Tibial nerve (tissue), 4 donors: Measurements from ENCODE around the gene ZFTA. TPM values are rescaled to one million over a fixed set of nuclear protein-coding genes. Genes with fewer than 3 reads are reported as not detected.

Source experiments
- DNase-seq, 2 donors: peaks; one replicate each; pipeline ENCODE4 v3.0.0-alpha.2; 2019; ENCODE audit warnings: low spot score in 2 of 2
- H3K27ac ChIP-seq, 4 donors: fragments of 200-600 bp; sonication (generic) in 3 of 4; one replicate each; pipeline ENCODE4 v1.5.1; 2017 to 2019; ENCODE audit warnings: mild to moderate bottlenecking in 1 of 4
- H3K27me3 ChIP-seq, 2 donors: fragments of 200-600 bp; sonication (generic) in 1 of 2; one replicate each; pipeline versions ENCODE4 v1.5.1 to v1.6.0; 2017 to 2019
- H3K36me3 ChIP-seq, 3 donors: fragments of 200-600 bp; sonication (generic); one replicate each; pipeline ENCODE4 v1.5.1; 2018 to 2019
- H3K4me1 ChIP-seq, 4 donors: fragments of 200-600 bp; sonication (generic) in 3 of 4; one replicate each; pipeline ENCODE4 v1.5.1; 2017 to 2019
- H3K4me3 ChIP-seq, 4 donors: fragments of 200-600 bp; sonication (generic) in 3 of 4; one replicate each; pipeline ENCODE4 v1.5.1; 2017 to 2019; ENCODE audit warnings: mild to moderate bottlenecking in 1 of 4, moderate library complexity in 1 of 4
- H3K9me3 ChIP-seq, 4 donors: fragments of 200-600 bp; sonication (generic) in 3 of 4; one replicate each; pipeline ENCODE4 v1.5.1; 2017 to 2019
- EP300 ChIP-seq, 2 donors: sonication (generic); formaldehyde crosslinking; IDR thresholded peaks; one replicate each; pipeline ENCODE4 v1.6.1; 2017; ENCODE audit warnings: antibody characterized with exemption in 2 of 2, mild to moderate bottlenecking in 1 of 2
- POLR2A ChIP-seq, 2 donors: fragments of 450-650 bp; IDR thresholded peaks; one replicate each; pipeline ENCODE4 v1.6.1; 2017; ENCODE audit warnings: antibody characterized with exemption in 2 of 2, mild to moderate bottlenecking in 2 of 2, moderate library complexity in 2 of 2
- WGBS, 2 donors: methylation state at CpG; one replicate each; pipeline ENCODE4 v1.1.5; 2018; 5-methylcytosine and 5-hydroxymethylcytosine counted together
- total RNA-seq, 4 donors: library from RNA; depleted of rRNA; stranded (reverse); fragments of >200 nt; gene quantifications; one replicate each; pipeline ENCODE4 v1.1.0, GENCODE V29; 2016
- TF ChIP-seq, protein P1 (sequence below), 5 experiments: fragments of 200-600 bp in 3 of 5; fragments of 450-650 bp in 2 of 5; sonication (generic) in 3 of 5; IDR thresholded peaks; one replicate each; pipeline ENCODE4 v1.5.1; 2016 to 2019; ENCODE audit warnings: antibody characterized with exemption in 5 of 5, mild to moderate bottlenecking in 3 of 5, moderate library complexity in 2 of 5

Gene ZFTA
- total RNA-seq, 4 donors from 2014 or later: 19.4 to 25.1 (median 23.8) TPM

DNA sequence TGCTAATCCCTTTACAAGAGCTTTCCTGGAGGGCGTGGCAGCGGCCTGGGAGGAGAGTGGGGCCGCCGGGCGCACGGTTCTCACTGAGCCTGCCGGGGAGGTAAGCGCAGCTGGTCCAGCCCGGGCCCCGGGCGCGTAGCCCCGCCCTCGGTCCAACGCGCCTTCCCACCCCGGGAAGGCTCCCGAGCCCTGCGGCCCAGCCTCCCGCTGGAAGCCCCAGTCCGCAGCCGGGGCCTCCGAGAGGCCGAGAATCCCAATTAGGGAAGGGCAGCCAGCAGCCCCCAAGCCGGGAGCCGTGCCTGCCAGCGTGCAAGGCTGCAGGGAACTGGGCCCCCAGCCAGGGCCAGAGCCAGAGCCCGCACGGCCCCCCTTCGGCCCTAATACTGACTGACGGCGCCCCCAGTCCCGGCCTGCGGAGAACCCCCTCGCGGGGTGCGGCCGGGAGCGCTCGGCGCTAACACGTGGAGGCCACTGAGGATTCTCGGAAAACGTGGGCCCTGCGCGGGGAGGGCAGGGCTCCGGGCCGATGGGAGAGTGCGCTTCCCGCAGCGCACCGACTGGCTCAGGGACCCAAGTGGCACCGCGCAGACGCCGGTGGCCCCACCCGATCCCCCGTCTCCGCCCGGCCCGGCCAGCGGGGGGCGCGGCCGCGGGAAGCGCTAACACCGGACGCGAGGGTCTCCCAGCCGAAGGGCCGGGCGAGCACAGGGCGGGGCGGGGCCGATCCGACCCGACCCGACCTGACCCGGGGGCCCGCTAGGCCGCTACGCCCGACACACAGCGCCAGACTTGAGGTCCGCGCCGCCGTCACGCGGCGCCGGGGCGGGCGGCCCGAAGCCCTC lies 5.7 kb downstream of the ZFTA start:
- Histone ChIP-seq H3K36me3 (peaks cover 0 to 19% (median 0%) of the 10 kb centered on the region in 3 donors), H3K4me1 (peaks cover 0 to 58% (median 29%) of the 10 kb centered on the region in 4 donors), H3K27ac (peak overlapping the region; percentile 41 to 92 (median 70)), H3K4me3 (peak overlapping the region; percentile 42 to 56 (median 45)), H3K9me3 (no peaks in the 10 kb centered on the region), H3K27me3 (no peaks in the 10 kb centered on the region)
- DNase-seq: no peak
- 17 to 38% methylated on average over 10 to 59 of the region's 96 CpGs for WGBS, 2 donors
- TF ChIP-seq, protein P1, sequence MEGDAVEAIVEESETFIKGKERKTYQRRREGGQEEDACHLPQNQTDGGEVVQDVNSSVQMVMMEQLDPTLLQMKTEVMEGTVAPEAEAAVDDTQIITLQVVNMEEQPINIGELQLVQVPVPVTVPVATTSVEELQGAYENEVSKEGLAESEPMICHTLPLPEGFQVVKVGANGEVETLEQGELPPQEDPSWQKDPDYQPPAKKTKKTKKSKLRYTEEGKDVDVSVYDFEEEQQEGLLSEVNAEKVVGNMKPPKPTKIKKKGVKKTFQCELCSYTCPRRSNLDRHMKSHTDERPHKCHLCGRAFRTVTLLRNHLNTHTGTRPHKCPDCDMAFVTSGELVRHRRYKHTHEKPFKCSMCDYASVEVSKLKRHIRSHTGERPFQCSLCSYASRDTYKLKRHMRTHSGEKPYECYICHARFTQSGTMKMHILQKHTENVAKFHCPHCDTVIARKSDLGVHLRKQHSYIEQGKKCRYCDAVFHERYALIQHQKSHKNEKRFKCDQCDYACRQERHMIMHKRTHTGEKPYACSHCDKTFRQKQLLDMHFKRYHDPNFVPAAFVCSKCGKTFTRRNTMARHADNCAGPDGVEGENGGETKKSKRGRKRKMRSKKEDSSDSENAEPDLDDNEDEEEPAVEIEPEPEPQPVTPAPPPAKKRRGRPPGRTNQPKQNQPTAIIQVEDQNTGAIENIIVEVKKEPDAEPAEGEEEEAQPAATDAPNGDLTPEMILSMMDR (IDR thresholded peaks at IDR 0.05): peak in 3 of 5 experiments; percentile 18 to 55 (median 26)
- TF ChIP-seq POLR2A (IDR thresholded peaks at IDR 0.05): no peak

DNA sequence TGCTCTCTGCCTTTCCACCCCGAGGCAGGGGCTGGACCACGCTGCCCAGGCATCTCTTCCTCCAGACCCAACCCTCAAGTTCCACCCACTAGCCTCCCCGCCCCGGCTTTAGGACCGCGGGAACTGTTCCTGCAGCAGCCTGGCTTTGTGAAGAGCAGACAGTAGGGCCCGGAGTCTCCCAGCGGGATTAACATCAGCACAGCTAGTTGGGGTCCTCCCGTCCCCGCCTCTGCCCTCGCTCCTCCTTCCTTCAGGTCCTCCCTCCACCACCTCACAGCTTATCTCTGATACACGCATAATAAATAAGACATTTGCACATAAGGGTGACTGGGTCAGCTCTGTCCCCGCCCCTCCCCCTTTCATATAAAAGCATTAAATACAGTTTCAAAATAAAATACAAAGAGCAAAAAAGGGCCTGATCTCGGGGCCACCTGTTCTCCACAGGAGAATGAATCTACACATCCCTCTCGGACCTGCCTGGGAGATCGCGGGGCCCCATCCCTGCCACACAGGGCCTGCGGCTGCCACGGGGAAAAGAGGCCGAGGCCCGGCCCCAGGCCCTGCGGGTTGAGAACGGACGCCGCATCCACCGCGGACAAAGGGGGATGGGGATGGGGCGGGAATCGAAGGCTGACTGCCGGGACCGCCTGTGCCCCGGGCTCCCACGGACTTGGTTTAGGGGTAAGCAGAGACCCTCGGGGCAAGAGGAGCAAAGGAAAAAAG lies 6.5 kb downstream of the ZFTA start:
- H3K36me3 ChIP-seq: peaks cover 0 to 24% (median 0%) of the 10 kb centered on the region in 3 donors
- TF ChIP-seq POLR2A (IDR thresholded peaks at IDR 0.05) (no peak), EP300 (IDR thresholded peaks at IDR 0.05) (no peak)
- TF ChIP-seq, protein P1 (IDR thresholded peaks at IDR 0.05): no peak
- 55 to 61% methylated on average over 34 of the region's 34 CpGs for WGBS, 2 donors
- peak overlapping the region; percentile 42 to 56 (median 45) for H3K4me3 ChIP-seq
- H3K27ac ChIP-seq: peak overlapping the region in 3 of 4 donors; percentile 32 to 92 (median 41)
- H3K27me3 ChIP-seq: no peaks in the 10 kb centered on the region
- H3K4me1 ChIP-seq: peaks cover 0 to 55% (median 26%) of the 10 kb centered on the region in 4 donors
- H3K9me3 ChIP-seq: no peaks in the 10 kb centered on the region
- no peak for DNase-seq

DNA sequence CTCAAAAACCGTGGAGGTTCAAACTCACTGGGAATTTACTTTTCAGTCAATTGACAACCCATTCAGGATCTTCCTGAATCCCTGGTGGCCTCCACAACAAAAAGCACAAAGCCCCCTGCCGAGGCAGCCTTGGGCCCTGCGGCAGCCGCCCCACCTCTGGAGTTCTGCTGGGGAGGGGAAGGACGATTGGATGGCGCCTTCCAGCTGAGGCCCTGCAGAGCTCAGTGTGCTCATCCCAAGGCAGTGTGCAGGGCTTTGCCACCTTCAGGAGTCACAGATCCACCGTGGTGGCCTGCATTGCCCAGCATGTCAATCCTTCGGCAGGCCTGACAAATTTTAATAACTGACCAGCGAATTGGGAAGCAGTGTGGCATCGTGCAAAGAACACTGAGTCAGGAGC lies 7.4 kb downstream of the ZFTA start:
- 77 to 79% methylated on average over 10 of the region's 10 CpGs for WGBS, 2 donors
- Histone ChIP-seq H3K36me3 (peaks cover 0 to 33% (median 0%) of the 10 kb centered on the region in 3 donors), H3K4me1 (peaks cover 0 to 46% (median 19%) of the 10 kb centered on the region in 4 donors), H3K27me3 (no peaks in the 10 kb centered on the region), H3K4me3 (no peak overlapping the region), H3K27ac (no peak overlapping the region), H3K9me3 (no peaks in the 10 kb centered on the region)
- TF ChIP-seq POLR2A (IDR thresholded peaks at IDR 0.05) (no peak), EP300 (IDR thresholded peaks at IDR 0.05) (no peak)
- TF ChIP-seq, protein P1 (IDR thresholded peaks at IDR 0.05): no peak
- DNase-seq: no peak

DNA sequence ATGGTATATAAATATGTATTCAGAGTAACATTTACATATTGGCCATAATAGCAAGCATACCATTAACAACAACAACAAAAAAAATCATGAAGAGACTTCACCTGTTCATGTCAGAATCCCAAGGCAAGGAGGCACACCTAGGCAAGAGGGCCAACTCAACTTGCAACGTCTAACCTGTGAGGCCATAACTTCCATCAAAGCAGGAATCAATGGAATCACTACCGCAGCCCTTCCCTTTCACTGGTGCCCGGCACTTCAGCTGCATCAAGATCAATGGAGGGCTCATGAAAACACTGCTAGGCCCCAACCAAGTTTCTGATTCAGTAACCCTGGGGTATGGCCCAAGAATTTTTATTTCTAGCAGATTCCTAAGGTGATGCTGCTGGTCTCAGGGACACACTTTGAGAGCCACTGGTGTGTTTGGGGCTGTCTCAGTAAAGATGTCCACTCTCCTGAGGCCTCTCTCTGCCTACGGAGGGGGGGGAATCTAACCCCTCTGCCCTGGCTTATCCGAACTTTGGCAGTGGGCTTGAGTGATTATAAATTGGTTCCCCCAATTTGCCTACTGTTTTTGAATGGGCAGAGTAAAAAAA lies 8.0 kb downstream of the ZFTA start:
- Histone ChIP-seq H3K27me3 (no peaks in the 10 kb centered on the region), H3K4me3 (no peak overlapping the region), H3K36me3 (peaks cover 0 to 35% (median 0%) of the 10 kb centered on the region in 3 donors), H3K27ac (no peak overlapping the region), H3K9me3 (no peaks in the 10 kb centered on the region), H3K4me1 (peaks cover 0 to 40% (median 16%) of the 10 kb centered on the region in 4 donors)
- DNase-seq: no peak
- TF ChIP-seq, protein P1 (IDR thresholded peaks at IDR 0.05): no peak
- TF ChIP-seq EP300 (IDR thresholded peaks at IDR 0.05): no peak
- TF ChIP-seq POLR2A (IDR thresholded peaks at IDR 0.05): no peak
- 64 to 74% methylated on average over 3 to 5 of the region's 5 CpGs for WGBS, 2 donors
